WTC11 (cell line): Measurements from ENCODE around the gene SPRR2A. TPM values are rescaled to one million over a fixed set of nuclear protein-coding genes. Genes with fewer than 3 reads are reported as not detected.
A peak's percentile ranks its signal among the peaks of the same experiment; 100 is the strongest.

Source experiments
- ATAC-seq: fragments of 200-7000 bp; cut with Tn5 transposase; 2 replicates; pipeline ENCODE4 v1.10.0; 2021; ENCODE audit warnings: mild to moderate bottlenecking, moderate library complexity
- CTCF ChIA-PET: fragments of 300-600 bp; sonication (Branson Sonifier 250); formaldehyde crosslinking; loops from one replicate; lab custom pipeline; 2021; ENCODE audit warnings: antibody characterized with exemption; lab: Charles Lee
- POLR2A ChIA-PET: fragments of 350-600 bp; sonication (Branson Sonifier 250); formaldehyde crosslinking; loops from one replicate; lab custom pipeline; 2021; ENCODE audit warnings: antibody characterized with exemption; lab: Charles Lee
- DNase-seq: peaks from one replicate; pipeline ENCODE4 v3.0.0; 2021; ENCODE audit warnings: low spot score
- H3K27ac Mint-ChIP-seq: 2 replicates; pipeline ENCODE4 v1.8.0; 2021; ENCODE audit warnings: mixed read lengths
- H3K27me3 Mint-ChIP-seq: 2 replicates; pipeline ENCODE4 v1.8.0; 2021; ENCODE audit warnings: low read depth, mild to moderate bottlenecking, moderate library complexity, mixed read lengths
- H3K36me3 Mint-ChIP-seq: 2 replicates; pipeline ENCODE4 v1.8.0; 2021; ENCODE audit warnings: mixed read lengths
- H3K4me1 Mint-ChIP-seq: 2 replicates; pipeline ENCODE4 v1.8.0; 2022; ENCODE audit warnings: mixed read lengths
- H3K4me3 Mint-ChIP-seq: 2 replicates; pipeline ENCODE4 v1.8.0; 2021; ENCODE audit warnings: mild to moderate bottlenecking, moderate library complexity, mixed read lengths
- H3K9me3 Mint-ChIP-seq: 2 replicates; pipeline ENCODE4 v1.8.0; 2021; ENCODE audit warnings: mixed read lengths
- CREM ChIP-seq: sonication (generic); formaldehyde crosslinking; IDR thresholded peaks from 2 replicates; pipeline ENCODE4 v1.8.1; 2022; ENCODE audit warnings: mild to moderate bottlenecking, missing genetic modification reagents, moderate library complexity
- ERG ChIP-seq: fragments of 250-450 bp; sonication (Bioruptor Pico); IDR thresholded peaks from 2 replicates; pipeline ENCODE4 v1.8.0; 2021; ENCODE audit warnings: mild to moderate bottlenecking
- ESRRA ChIP-seq: sonication (generic); formaldehyde crosslinking; IDR thresholded peaks from 2 replicates; pipeline ENCODE4 v1.8.1; 2022; ENCODE audit warnings: mild to moderate bottlenecking, missing genetic modification reagents, borderline replicate concordance
- FOXJ3 ChIP-seq: sonication (generic); formaldehyde crosslinking; IDR thresholded peaks from 2 replicates; pipeline ENCODE4 v1.9.0; 2021; ENCODE audit warnings: missing genetic modification reagents, mild to moderate bottlenecking, borderline replicate concordance
- IRF2 ChIP-seq: sonication (generic); formaldehyde crosslinking; IDR thresholded peaks from 2 replicates; pipeline ENCODE4 v1.8.0; 2022; ENCODE audit warnings: low read depth, missing genetic modification reagents, borderline replicate concordance
- MXD4 ChIP-seq: fragments of 250-450 bp; sonication (Bioruptor Pico); IDR thresholded peaks from 2 replicates; pipeline ENCODE4 v1.8.0; 2021; ENCODE audit warnings: mild to moderate bottlenecking, moderate library complexity, borderline replicate concordance
- NFE2L1 ChIP-seq: sonication (generic); formaldehyde crosslinking; IDR thresholded peaks from 2 replicates; pipeline ENCODE4 v1.8.1; 2023; ENCODE audit warnings: missing genetic modification reagents
- NR1H2 ChIP-seq: sonication (generic); formaldehyde crosslinking; IDR thresholded peaks from 2 replicates; pipeline ENCODE4 v1.9.0; 2021; ENCODE audit warnings: mild to moderate bottlenecking, moderate library complexity, missing genetic modification reagents
- OVOL2 ChIP-seq: fragments of 250-450 bp; sonication (Bioruptor Pico); IDR thresholded peaks from 2 replicates; pipeline ENCODE4 v1.9.0; 2021; ENCODE audit warnings: mild to moderate bottlenecking, borderline replicate concordance
- RELA ChIP-seq: sonication (generic); formaldehyde crosslinking; IDR thresholded peaks from 2 replicates; pipeline ENCODE4 v1.8.1; 2022; ENCODE audit warnings: missing genetic modification reagents, mild to moderate bottlenecking, borderline replicate concordance
- SMAD3 ChIP-seq: sonication (generic); formaldehyde crosslinking; IDR thresholded peaks from 2 replicates; pipeline ENCODE4 v1.8.0; 2022; ENCODE audit warnings: missing genetic modification reagents, mild to moderate bottlenecking, borderline replicate concordance
- TEAD1 ChIP-seq: sonication (generic); formaldehyde crosslinking; IDR thresholded peaks from 2 replicates; pipeline ENCODE4 v1.8.0; 2022; ENCODE audit warnings: mild to moderate bottlenecking, missing genetic modification reagents
- ZBTB43 ChIP-seq: sonication (generic); formaldehyde crosslinking; IDR thresholded peaks from 2 replicates; pipeline ENCODE4 v1.8.1; 2023; ENCODE audit warnings: mild to moderate bottlenecking, missing genetic modification reagents
- ZNF232 ChIP-seq: sonication (generic); formaldehyde crosslinking; IDR thresholded peaks from 2 replicates; pipeline ENCODE4 v1.8.0; 2022; ENCODE audit warnings: mild to moderate bottlenecking, missing genetic modification reagents
- ZSCAN18 ChIP-seq: fragments of 250-450 bp; sonication (Bioruptor Pico); IDR thresholded peaks from 2 replicates; pipeline ENCODE4 v2.1.2; 2022; ENCODE audit warnings: mild to moderate bottlenecking, moderate library complexity
- total RNA-seq: library from RNA; stranded (reverse); gene quantifications from 3 replicates; pipeline ENCODE4 v1.2.3, GENCODE V29; 2021
- TF ChIP-seq, protein P1 (sequence below): sonication (generic); formaldehyde crosslinking; IDR thresholded peaks from 2 replicates; pipeline ENCODE4 v1.8.0; 2023; ENCODE audit warnings: mild to moderate bottlenecking, missing genetic modification reagents
- TF ChIP-seq, protein P2 (sequence below): fragments of 250-450 bp; sonication (Bioruptor Pico); IDR thresholded peaks from 2 replicates; pipeline ENCODE4 v1.9.0; 2021; ENCODE audit warnings: moderate library complexity, mild to moderate bottlenecking, inconsistent platforms, borderline replicate concordance
- TF ChIP-seq, protein P3 (sequence below): sonication (generic); formaldehyde crosslinking; IDR thresholded peaks from 2 replicates; pipeline ENCODE4 v1.8.1; 2022; ENCODE audit warnings: low read depth, mild to moderate bottlenecking, moderate library complexity, missing genetic modification reagents, borderline replicate concordance
- TF ChIP-seq, protein P4 (sequence below): sonication (generic); formaldehyde crosslinking; IDR thresholded peaks from 2 replicates; pipeline ENCODE4 v1.8.1; 2023; ENCODE audit warnings: mild to moderate bottlenecking, missing genetic modification reagents, moderate library complexity
- TF ChIP-seq, protein P5 (sequence below): sonication (generic); formaldehyde crosslinking; IDR thresholded peaks from 2 replicates; pipeline ENCODE4 v1.8.1; 2022; ENCODE audit warnings: low read depth, missing genetic modification reagents, borderline replicate concordance

Gene SPRR2A
- total RNA-seq, 1 experiment from 2014 or later = not detected

DNA sequence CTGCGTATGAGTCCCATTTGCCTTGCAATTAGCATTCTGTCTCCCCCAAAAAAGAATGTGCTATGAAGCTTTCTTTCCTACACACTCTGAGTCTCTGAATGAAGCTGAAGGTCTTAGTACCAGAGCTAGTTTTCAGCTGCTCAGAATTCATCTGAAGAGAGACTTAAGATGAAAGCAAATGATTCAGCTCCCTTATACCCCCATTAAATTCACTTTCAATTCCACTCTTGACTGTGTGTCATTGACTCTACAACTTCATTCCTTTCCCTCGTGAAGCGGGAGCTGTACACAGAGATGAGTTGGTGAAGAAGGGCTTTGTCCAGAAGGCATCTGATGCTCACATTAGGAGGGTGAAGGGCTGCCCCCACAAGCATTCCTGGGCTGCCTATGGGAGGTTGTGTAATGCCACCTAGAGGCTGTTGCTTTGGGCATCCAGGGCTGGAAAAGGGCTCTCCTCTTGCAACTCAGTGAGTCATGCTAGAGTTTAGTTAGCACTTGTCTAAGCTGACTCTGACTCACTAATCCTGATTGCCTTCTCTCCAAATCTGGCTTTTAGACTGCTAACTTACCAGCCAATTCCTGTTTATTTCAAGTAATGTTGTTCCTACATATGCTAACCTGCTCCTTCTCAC, 24.5 kb downstream of the SPRR2A start:
- no peak for TF ChIP-seq FOXJ3 (CRISPR knock-in tag)
- no peak for TF ChIP-seq TEAD1 (CRISPR knock-in tag)
- TF ChIP-seq SMAD3 (CRISPR knock-in tag) = no peak
- TF ChIP-seq MXD4 (CRISPR knock-in tag) = no peak
- TF ChIP-seq, protein P1, sequence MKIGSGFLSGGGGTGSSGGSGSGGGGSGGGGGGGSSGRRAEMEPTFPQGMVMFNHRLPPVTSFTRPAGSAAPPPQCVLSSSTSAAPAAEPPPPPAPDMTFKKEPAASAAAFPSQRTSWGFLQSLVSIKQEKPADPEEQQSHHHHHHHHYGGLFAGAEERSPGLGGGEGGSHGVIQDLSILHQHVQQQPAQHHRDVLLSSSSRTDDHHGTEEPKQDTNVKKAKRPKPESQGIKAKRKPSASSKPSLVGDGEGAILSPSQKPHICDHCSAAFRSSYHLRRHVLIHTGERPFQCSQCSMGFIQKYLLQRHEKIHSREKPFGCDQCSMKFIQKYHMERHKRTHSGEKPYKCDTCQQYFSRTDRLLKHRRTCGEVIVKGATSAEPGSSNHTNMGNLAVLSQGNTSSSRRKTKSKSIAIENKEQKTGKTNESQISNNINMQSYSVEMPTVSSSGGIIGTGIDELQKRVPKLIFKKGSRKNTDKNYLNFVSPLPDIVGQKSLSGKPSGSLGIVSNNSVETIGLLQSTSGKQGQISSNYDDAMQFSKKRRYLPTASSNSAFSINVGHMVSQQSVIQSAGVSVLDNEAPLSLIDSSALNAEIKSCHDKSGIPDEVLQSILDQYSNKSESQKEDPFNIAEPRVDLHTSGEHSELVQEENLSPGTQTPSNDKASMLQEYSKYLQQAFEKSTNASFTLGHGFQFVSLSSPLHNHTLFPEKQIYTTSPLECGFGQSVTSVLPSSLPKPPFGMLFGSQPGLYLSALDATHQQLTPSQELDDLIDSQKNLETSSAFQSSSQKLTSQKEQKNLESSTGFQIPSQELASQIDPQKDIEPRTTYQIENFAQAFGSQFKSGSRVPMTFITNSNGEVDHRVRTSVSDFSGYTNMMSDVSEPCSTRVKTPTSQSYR (CRISPR knock-in tag) = no peak
- TF ChIP-seq, protein P2, sequence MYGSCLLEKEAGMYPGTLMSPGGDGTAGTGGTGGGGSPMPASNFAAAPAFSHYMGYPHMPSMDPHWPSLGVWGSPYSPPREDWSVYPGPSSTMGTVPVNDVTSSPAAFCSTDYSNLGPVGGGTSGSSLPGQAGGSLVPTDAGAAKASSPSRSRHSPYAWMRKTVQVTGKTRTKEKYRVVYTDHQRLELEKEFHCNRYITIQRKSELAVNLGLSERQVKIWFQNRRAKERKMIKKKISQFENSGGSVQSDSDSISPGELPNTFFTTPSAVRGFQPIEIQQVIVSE = no peak
- TF ChIP-seq RELA (CRISPR knock-in tag) = no peak
- no peak for TF ChIP-seq ZNF232 (CRISPR knock-in tag)
- TF ChIP-seq ZSCAN18 = no peak
- no peak for TF ChIP-seq NR1H2 (CRISPR knock-in tag)
- TF ChIP-seq ESRRA (CRISPR knock-in tag) = no peak
- TF ChIP-seq NFE2L1 (CRISPR knock-in tag) = no peak
- TF ChIP-seq, protein P3, sequence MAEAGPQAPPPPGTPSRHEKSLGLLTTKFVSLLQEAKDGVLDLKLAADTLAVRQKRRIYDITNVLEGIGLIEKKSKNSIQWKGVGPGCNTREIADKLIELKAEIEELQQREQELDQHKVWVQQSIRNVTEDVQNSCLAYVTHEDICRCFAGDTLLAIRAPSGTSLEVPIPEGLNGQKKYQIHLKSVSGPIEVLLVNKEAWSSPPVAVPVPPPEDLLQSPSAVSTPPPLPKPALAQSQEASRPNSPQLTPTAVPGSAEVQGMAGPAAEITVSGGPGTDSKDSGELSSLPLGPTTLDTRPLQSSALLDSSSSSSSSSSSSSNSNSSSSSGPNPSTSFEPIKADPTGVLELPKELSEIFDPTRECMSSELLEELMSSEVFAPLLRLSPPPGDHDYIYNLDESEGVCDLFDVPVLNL (CRISPR knock-in tag) = no peak
- TF ChIP-seq IRF2 (CRISPR knock-in tag) = no peak
- no peak for TF ChIP-seq OVOL2 (CRISPR knock-in tag)
- TF ChIP-seq, all 79 proteins: peak for 0
- Mint-ChIP-seq H3K4me3 (no peak overlapping the region), H3K27me3 (no peaks in the 10 kb centered on the region), H3K36me3 (no peaks in the 10 kb centered on the region), H3K4me1 (peaks cover 14% of the 10 kb centered on the region), H3K27ac (no peak overlapping the region), H3K9me3 (peaks cover 9% of the 10 kb centered on the region)
- ATAC-seq (peak; percentile 99), DNase-seq (peak; percentile 59)
- ChIA-PET CTCF (interaction anchor here (0.6 to 2.0 kb wide), 15 partner anchors 11 to 162 kb away, joined by 3 to 14 read pairs (median 3); partner anchors contain the start of gene SMCP), POLR2A (no interaction called here)

GRCh38 chr1:153032073-153032472, 25.2 kb downstream of the SPRR2A start:
- no peak overlapping the region for H3K4me3 Mint-ChIP-seq
- H3K36me3 Mint-ChIP-seq = no peaks in the 10 kb centered on the region
- H3K27ac Mint-ChIP-seq = no peak overlapping the region
- no peak for TF ChIP-seq CREM (CRISPR knock-in tag)
- TF ChIP-seq, protein P4, sequence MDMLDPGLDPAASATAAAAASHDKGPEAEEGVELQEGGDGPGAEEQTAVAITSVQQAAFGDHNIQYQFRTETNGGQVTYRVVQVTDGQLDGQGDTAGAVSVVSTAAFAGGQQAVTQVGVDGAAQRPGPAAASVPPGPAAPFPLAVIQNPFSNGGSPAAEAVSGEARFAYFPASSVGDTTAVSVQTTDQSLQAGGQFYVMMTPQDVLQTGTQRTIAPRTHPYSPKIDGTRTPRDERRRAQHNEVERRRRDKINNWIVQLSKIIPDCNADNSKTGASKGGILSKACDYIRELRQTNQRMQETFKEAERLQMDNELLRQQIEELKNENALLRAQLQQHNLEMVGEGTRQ = no peak
- TF ChIP-seq NFE2L1 (CRISPR knock-in tag) = no peak
- TF ChIP-seq, protein P5, sequence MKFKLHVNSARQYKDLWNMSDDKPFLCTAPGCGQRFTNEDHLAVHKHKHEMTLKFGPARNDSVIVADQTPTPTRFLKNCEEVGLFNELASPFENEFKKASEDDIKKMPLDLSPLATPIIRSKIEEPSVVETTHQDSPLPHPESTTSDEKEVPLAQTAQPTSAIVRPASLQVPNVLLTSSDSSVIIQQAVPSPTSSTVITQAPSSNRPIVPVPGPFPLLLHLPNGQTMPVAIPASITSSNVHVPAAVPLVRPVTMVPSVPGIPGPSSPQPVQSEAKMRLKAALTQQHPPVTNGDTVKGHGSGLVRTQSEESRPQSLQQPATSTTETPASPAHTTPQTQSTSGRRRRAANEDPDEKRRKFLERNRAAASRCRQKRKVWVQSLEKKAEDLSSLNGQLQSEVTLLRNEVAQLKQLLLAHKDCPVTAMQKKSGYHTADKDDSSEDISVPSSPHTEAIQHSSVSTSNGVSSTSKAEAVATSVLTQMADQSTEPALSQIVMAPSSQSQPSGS = no peak
- TF ChIP-seq ERG (CRISPR knock-in tag) = no peak
- no peak for TF ChIP-seq ZBTB43 (CRISPR knock-in tag)
- H3K9me3 Mint-ChIP-seq = peaks cover 9% of the 10 kb centered on the region
- CTCF ChIA-PET = interaction anchor here (0.6 to 2.0 kb wide), 10 partner anchors 11 to 161 kb away, joined by 3 to 14 read pairs (median 4); partner anchors contain the start of gene SMCP
- no peak for ATAC-seq
- no peak for DNase-seq
- POLR2A ChIA-PET = no interaction called here
- no peaks in the 10 kb centered on the region for H3K27me3 Mint-ChIP-seq
- peaks cover 12% of the 10 kb centered on the region for H3K4me1 Mint-ChIP-seq
